ENCODE results near the gene TCTN2.

Gene TCTN2

DNA sequence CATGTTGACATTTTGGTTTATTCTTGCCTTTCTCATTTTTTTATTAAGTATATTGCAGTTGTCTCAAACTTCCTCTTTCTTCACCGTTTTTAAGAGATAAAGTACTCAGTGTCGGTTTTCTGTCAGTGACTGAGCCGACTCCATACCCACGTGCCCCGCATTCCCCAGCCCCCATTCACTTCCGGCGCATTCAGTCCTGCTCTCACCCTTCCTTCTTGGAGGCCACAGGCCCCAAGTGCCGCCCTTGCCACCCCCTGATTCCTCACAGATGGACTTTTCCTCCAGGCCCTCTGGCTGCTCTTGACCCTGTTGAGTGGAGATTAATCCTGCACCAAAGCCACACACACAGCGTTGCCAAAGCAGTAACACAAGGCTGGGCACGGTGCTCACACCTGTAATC is 72.1 kb downstream of the TCTN2 start:
- peak; percentile 71 to 82 (median 79) for DNase-seq

DNA sequence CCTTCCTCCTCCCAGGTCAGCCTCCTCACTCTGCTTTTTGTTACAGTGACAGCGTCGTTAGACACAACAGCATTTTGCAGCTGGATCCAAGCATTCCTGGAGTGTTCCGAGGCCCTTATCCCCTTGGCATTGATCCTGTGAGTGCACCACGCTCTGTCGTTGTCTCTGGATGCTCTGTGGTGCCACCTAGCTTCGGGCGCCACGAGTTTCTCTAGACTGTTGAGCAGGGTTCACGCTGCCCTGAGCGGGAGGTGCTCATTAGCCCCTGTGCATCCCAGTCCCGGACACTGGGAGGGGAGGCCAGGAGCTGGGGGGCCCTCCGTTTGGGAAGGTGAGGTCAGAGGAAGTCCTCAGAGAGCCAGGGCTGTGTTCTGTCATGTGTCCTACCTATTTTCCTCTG is 73.9 kb downstream of the TCTN2 start:
- peak in 1 of 4 experiments; percentile 13 for DNase-seq

DNA sequence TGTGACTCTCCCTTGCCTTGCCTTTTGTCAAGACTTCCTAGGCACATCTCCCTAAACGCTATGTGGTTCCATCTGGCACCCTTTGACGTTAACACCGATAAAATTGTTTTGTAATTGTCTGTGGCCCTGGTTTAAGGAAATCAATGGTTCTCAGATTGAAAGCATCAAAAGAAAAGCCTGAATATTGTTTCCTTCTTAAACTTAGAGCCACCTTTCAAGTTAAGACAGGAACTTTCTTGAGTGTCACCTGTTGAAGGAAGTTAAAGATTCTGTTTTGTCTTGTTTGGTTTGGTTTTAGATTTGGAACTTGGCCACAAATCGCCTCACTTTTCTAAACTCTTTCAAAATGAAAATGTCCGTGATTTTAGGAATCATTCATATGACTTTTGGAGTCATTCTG is 76.4 kb downstream of the TCTN2 start:
- DNase-seq, result no peak

DNA sequence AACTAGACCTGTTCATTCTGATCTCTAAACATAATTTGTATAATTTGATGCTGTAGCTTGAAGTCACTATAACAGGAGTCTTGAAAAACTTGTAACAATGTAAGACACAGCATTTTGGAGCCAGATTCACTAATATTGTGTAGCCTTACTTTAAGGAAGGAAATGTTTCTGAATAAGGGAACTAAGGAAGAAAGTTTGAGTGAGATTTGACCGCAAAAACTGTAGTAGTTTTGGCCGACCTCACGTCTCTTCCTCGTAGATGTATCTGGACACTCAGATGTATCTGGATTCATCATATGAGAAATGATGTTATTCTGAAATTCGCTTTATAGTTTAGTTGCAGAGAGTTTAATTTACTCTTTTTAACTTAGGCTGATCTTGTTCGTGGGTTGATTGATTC is 77.2 kb downstream of the TCTN2 start:
- peak; percentile 37 to 69 (median 56) for DNase-seq

DNA sequence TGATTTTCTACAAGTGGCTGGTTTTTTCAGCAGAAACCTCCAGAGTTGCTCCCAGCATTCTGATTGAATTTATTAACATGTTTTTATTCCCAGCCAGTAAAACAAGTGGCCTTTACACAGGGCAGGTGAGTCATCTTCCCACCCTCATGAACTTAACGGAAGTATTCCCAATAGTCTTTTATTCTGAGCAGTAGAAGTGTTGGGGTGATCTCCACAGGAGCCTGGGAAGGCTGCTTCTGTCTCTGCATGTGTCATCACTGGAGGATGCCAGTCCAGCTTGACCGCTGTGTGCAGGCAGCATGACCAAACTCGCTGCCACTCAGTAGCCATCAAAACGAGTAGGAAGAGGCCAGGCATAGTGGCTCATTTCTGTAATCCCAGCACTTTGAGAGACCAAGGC is 77.7 kb downstream of the TCTN2 start:
- peak in 2 of 4 experiments; percentile 17 to 33 for DNase-seq

DNA sequence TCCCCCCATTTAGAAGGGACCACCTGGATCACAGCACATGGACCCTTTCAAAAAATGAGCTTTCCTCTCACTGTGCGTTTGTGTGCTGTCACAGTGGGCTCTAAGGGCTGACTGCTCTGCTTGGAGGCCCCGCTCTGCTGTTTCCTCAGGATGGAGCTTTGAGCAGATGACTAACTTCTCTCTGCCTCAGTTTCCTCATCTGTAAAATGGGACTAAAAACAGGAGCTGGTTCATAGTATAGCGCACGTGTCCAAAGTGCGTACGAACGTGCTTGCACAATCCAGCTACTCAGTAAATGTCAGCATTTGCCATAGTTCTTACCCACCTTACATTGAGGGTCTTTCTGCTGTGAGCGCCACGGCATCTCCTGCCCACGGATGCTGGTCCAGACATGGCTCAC is 78.4 kb downstream of the TCTN2 start:
- DNase-seq, result no peak

DNA sequence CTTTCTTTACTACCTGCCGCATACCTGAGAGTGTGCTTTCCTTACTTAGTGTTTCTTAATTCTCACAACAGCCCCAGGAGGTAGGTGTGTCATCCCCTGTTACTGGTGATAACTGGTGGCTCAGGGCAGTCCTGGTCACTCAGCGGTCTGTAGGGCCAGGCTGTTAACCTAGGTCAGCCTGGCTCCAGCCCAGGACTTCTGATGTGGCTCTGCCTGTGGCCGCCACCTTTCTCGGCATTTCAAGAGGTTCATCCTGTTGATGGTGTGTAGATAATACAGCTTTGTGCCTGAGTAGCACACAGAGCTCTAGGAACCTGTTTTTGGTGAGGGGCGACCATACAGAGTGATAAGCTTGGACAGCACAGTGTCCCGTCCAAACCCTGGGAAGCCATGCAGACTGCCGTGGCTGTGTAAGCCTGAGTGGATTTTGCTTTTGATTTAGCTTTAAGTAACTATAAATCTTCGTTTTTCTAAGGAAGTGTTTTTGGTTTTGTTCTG is 79.3 kb downstream of the TCTN2 start:
- no peak for DNase-seq

DNA sequence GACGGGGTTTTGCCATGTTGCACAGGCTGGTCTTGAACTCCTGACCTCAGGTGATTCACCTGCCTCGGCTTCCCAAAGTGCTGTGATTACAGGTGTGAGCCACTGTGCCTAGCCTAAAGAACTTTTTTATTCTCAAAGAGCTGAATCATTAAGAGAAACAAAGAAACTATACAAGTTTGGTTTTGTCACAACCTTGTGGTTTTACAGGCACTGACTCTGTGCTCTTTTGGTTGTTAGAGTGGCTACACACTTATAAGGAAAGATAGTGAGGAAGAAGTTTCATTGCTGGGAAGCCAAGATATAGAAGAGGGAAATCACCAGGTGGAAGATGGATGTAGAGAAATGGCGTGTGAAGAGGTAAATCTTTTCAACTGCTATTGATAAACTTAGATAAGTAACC is 81.1 kb downstream of the TCTN2 start:
- DNase-seq, result no peak

DNA sequence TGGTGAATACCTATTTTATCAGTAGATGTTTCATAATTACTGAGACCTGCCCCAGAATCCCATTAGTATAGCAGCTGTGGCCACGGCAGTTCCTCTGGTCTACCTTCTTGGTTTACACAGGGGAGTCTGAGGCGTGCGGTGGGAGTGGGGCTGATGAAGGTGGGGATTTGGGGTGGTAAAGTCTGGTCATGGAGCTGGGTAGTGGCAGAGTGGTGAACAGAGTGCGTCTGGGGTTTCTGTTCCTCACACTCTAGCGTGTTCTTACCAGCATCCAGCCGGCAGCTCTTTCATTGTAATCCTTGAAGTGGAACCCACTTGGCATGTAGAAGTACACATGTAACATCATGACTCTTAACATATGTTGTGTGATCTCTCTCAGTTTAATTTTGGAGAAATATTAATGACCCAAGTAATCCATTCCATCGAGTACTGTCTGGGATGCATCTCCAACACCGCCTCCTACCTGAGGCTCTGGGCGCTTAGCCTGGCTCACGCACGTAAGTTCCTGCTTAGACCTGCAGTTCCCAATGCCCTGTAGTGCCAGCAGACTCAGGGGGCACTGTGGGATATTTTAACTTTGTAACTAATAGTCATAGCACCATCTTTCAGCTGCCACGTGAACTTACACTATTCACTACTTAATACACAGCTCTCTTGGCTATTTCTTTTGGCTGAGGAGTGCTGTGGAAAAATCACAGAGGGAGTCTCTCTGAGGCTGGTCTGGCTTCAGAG is 83.3 kb downstream of the TCTN2 start:
- no peak for DNase-seq

DNA sequence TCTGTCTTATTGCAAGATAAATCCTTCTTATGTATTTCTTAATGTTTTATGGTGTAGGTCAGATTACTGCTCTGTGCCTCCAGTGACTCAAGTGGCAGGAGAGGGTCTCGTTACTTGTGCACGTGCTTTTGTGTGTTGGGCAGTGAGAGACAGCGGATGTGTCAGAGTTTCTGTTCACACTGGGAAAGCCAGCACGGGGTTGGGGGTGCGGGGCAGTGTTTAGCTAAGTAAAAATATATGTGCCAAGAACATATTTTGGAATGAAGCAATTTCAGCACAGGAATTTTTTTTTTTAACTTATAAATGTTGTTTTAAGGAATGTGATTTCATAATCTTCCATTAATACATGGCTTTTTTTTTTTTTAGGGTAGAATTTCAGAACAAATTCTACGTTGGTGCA is 86.6 kb downstream of the TCTN2 start:
- DNase-seq, result no peak
